Skeletal muscle cell (primary cell): Measurements from ENCODE around the gene DSCAM.
"Not testable (repeated sequence)": the region's sequence is repeated elsewhere in the genome, so short reads cannot be mapped to it uniquely, and the experiment has no call there.

Experiments used
- DNase-seq: peaks from one replicate; pipeline ENCODE4 v3.0.0-alpha.2; 2010; ENCODE audit warnings: low read depth
- H3K4me3 ChIP-seq: 2 replicates; pipeline ENCODE4 v1.5.1; 2011; ENCODE audit warnings: low read depth, mild to moderate bottlenecking, control low read depth, low read length, moderate library complexity

DSCAM gene, protein sequence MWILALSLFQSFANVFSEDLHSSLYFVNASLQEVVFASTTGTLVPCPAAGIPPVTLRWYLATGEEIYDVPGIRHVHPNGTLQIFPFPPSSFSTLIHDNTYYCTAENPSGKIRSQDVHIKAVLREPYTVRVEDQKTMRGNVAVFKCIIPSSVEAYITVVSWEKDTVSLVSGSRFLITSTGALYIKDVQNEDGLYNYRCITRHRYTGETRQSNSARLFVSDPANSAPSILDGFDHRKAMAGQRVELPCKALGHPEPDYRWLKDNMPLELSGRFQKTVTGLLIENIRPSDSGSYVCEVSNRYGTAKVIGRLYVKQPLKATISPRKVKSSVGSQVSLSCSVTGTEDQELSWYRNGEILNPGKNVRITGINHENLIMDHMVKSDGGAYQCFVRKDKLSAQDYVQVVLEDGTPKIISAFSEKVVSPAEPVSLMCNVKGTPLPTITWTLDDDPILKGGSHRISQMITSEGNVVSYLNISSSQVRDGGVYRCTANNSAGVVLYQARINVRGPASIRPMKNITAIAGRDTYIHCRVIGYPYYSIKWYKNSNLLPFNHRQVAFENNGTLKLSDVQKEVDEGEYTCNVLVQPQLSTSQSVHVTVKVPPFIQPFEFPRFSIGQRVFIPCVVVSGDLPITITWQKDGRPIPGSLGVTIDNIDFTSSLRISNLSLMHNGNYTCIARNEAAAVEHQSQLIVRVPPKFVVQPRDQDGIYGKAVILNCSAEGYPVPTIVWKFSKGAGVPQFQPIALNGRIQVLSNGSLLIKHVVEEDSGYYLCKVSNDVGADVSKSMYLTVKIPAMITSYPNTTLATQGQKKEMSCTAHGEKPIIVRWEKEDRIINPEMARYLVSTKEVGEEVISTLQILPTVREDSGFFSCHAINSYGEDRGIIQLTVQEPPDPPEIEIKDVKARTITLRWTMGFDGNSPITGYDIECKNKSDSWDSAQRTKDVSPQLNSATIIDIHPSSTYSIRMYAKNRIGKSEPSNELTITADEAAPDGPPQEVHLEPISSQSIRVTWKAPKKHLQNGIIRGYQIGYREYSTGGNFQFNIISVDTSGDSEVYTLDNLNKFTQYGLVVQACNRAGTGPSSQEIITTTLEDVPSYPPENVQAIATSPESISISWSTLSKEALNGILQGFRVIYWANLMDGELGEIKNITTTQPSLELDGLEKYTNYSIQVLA (N-terminal part only)

DNA sequence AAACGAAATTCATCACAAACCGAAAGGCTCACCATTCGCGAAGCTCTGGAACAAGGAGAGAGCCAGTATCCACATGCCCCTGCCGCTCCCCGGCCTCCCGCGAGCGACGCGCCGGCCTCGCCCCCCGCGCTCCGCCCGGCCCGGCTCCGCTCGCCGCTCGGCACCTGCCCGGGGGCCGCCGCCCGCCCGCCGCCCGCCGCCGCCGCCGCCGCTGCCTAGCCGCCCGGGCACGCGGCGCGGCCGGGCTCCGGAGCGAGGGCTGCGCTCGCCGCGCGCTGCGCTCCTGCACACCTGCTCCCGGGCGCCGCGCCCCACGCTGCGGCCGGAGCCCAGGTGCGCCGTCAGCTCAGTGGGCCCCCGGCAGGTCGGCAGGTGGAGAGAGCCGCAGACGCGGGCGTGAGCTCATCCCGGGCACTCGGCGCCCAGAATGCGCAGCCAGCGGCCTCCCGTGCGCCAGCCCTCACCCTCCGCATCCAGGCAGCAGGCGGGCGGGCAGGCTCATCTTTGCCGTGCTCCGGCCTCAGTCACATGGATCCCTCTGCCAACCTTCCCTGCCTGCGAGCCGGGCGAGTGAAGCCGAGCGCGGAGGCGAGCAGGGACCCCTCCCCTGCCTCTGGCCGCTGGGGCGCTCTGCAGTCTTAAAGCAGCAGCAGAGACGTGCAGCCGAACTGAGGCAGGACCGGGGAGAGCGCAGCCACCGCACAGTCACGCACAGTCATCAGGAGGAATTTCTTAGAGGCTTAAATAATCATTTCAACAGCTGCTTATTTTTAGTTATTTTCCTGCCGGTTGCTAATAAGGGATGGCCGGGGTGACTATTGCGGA is at the start of gene DSCAM:
DSCAM (minus strand) TSS at position 572 of the 825 bp plus-strand sequence; CDS start at position 75, 497 bp downstream.
- peak within 1 kb of the TSS; percentile 35 for H3K4me3 ChIP-seq
- DNase-seq = no peak

DNA sequence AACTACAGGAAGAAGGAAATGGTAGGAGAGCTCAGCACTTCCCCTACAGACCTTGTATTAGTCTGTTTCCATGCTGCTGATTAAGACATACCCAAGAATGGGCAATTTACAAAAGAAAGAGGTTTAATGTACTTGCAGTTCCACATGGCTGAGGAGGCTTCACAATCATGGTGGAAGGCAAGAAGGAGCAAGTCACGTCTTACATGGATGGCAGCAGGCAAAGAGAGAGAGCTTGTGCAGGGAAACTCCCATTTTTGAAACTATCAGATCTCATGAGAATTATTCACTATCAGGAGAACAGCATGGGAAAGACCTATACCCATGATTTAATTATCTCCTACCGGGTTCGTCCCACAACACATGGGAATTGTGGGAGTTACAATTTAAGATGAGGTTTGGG is 48.7 kb upstream of the DSCAM start:
- DNase-seq, H3K4me3 ChIP-seq: not testable (repeated sequence)

DNA sequence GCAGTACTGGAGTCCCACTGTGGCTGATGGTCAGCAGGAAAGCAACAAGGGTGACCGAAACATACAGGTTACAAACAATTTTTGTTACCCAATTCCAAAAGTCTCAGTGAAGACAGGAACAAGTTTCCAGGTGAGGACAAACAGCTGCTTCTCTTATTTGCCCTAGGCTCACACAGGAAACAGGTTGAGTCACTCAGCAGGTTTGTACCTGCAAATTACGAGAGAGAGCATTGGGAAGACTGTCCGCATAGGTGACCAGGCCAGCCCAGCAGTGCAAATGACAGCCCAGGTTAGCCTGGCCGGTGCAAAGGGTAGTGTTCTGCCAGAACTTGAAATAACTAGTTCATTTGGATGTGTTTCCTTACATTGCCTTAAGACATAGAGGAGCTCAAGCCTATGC is 40.0 kb upstream of the DSCAM start:
- no peak overlapping the region for H3K4me3 ChIP-seq
- no peak for DNase-seq

DNA sequence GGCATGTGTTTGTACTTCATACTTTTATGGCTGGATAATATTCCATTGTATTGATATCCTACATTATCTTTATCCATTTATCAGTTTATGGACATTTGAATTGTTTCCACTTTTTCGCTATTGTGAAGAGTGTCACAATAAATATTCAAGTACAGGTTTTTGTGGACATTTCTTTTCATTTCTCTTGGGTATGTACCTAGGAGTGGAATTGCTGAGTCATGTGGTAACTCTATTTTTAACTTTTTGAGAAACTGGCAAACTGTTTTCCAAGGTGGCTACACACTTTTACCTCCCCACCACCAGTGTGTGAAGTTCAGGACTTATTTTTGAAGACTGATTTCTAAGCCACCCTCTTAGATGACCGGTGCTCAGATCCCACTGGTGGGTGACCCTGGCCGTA is 39.0 kb upstream of the DSCAM start:
- no peak overlapping the region for H3K4me3 ChIP-seq
- no peak for DNase-seq

DNA sequence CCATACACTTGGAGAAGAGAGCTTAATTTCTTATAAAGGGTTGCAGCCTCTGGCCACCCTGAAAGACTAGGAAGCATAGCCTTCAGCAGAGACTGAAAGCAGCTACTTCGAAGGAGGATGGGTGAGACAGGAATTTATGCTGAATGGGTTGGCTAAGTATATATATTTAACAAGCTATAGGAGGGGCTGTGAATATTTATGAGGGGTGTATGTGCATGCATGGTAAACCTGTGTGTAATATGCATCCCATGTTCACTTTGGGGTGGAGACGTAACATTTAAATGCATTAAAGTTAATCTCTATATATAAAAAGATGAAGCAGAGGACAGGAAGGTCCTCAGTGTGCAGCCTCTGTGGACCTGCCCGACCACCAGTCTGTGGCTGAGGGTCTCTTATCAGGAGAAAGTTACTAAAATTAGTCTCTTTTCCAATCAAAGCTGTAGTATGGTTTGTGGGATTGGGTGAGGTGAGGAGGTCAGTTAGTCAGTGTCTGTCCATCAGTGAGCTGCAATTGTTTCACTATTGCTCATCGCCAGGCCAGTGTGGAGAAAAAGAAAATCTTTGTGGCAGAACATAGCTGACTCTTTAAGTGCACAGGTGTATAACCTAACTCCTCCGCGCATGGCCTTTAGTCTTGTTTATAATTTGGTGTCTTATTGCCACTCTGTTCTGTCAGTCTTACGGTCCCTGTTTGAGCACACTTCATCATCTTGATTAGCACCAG is 35.4 kb upstream of the DSCAM start:
- H3K4me3 ChIP-seq = no peak overlapping the region
- no peak for DNase-seq

DNA sequence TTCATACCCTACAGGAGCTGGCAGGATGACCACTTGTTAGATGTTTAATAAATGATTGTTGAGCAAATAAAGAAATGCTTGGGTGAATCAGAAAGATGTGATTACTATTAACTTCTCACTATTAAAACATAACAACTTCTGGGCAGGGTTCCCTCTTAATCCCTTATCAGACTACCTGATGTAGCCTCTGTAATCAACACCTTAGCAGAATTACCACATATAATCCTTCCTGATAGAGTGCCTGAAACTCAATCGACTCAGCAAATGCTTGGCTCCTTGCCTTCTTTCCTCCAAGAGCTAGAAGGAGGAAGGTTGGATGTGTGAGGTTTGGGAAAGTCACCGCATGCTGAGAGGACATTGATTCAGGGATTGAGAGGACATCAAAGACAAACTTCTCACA is 34.8 kb upstream of the DSCAM start:
- no peak overlapping the region for H3K4me3 ChIP-seq
- no peak for DNase-seq

DNA sequence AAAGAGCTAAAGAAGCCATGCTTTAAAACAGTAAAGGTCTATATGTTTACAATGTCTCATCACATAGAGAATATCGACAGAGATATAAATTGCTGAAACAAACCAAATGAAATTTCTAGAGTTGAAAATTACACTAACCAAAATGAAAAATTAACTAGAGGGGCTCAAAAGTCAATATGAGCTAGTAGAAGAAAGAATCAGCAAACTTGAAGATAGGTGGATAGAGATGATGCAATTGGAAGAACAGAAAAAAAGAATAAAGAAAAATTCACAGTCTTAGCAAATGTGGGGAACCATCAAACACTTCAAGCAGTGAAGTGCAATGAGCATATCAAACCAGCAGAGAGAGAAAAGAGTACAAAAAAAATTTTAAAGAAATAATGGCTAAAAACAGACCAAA is 24.1 kb upstream of the DSCAM start:
- DNase-seq = no peak
- no peak overlapping the region for H3K4me3 ChIP-seq

DNA sequence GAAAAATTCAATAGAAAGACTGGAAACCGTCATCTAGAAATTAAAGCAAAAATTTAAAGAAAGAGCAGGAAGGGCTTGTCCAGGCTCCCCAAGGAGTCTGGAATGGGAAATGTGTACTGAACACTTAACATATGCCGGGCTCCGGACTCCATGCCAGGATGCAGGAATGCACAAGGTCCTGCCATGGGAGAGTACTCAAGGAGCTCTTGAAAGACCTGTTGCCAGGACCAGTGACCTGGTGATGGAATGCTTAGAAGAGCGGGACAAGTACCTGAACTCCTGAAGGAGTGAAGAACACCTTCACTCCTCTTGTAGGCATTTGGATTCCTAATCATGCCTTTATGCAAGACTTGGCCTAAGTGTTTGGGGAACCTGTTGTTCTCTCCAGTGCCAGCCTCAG is 16.9 kb upstream of the DSCAM start:
- H3K4me3 ChIP-seq = no peak overlapping the region
- no peak for DNase-seq

DNA sequence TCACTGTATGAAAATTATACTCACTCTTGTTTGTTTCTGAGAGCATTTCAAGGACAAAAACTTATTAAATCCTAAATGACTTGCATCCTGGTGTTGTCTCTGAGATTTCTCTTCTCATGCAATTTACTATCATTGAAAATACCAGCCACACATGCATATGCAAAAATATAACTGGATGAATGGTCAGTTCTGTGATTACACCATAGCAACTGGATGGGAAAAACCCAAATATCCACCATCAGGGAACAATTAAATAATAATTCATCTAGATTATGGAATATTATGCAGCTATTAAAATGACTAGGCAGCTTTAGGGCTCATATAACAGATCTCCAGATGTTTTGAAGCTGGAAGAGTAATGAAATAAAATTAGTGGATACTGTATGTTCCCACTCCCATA is 11.6 kb upstream of the DSCAM start:
- no peak for DNase-seq
- no peak overlapping the region for H3K4me3 ChIP-seq

DNA sequence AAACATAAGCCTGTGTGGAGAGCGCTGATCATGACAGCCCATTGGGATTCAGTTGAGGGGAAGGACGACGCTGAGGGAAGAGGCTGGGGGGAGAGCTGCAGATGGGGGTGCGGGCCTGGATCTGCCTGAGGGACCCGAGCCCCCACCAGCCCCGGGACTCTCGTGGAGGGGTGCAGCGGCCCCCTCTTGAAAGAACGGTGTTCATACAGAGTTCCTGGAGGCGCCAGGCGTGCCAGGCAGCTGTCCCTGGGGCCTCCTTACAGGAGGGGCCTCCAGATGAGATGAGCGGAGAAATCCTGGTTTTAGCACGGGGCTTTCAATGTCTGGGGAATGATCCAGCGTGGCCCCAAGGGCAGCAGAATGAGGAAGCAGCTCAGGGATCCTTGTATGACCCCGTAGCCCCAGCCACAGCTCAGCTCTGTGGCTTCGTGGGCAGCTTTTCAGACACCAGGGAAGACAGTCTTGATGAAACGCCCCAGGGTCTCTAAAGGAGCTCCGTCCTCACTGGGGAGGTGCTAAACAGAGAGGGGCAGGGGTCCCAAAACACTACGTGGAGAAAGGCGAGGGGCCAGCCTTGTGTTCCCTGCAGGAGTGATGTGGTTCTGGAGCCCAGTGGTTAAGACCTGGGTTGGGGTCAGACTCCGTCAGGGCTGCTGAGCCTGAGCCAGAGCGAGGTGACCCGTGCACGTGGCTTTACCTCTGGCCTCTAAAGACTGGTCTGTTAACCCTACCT is 7.2 kb upstream of the DSCAM start:
- H3K4me3 ChIP-seq = no peak overlapping the region
- no peak for DNase-seq

DNA sequence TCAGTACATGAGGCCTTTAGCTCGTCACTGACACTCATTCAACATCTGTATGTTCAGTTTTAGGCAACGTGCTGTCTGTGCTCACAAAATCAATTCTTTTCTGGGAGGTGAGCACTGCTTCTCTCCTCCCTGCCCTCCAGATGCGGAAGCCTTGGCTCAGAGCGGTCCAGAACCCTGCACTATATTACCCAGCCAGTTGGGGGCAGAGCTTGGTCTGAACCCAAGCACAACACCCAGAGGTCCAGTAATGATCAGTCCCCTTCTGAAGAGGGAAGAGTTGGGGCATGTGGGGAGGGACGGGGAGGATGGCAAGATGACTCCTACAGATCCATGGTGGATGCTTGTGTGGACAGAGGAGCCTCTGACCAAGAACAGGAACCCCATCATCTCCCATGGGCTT is 5.6 kb upstream of the DSCAM start:
- no peak for DNase-seq
- no peak overlapping the region for H3K4me3 ChIP-seq

DNA sequence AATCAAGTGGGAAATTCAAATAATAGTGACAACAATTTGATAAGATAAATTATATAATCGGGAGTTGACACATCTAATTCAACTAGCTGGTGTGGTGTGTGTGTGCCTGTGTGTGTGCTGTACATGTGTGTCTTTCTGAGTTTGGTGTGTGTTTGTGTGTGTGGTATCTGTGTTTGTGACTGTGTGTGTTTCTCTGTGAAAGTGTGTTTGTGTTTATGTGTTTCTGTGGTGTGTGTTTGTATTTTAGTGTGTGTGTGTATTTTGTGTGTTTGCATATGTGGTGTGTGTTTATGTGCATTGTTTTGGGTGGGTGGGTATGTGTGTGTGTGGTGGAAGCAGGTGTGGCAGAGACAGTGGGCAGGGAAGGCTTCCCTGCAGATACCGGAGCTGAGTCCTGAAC is 4.8 kb upstream of the DSCAM start:
- H3K4me3 ChIP-seq = no peak overlapping the region
- no peak for DNase-seq

DNA sequence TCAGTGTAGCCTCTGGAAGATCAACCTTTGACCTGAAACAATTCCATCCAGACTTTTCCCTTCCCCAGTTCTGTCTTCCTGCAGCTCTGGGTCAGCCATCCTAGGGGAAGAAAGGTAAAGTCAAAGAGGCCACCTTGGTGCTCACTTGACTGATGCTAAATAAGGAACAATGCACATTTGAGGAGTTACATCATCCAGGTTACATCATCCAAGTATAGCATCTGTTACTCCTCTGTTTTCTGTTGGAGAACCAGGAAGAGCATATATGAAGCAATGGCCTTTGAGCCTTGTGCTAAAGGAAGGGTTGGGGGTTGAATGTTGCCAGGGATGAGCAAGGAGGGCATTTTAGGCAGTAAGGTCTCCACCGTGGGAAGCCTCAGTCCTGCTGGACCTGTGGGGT is 3.1 kb upstream of the DSCAM start:
- no peak overlapping the region for H3K4me3 ChIP-seq
- DNase-seq = no peak

DNA sequence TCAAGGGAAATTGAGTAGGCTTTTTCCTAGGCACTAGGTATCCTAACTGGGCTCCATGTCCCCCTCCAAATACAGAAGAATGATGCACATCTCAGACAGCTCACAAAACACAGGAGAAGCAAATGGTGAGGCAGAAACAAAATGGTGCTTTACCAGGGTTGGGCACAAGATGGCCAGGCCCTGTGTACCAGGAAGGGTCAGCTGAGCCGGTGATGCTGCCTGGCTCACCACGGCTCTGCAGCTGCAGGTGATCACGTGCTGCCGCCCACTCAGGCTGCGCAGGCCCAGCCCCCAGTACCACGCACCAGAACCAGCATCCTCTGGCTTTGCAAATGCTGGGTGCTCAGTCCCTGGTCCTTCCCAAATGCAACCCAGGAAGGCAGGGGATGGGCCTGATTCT is 993 bp upstream of the DSCAM start:
- no peak overlapping the region for H3K4me3 ChIP-seq
- DNase-seq = no peak

DNA sequence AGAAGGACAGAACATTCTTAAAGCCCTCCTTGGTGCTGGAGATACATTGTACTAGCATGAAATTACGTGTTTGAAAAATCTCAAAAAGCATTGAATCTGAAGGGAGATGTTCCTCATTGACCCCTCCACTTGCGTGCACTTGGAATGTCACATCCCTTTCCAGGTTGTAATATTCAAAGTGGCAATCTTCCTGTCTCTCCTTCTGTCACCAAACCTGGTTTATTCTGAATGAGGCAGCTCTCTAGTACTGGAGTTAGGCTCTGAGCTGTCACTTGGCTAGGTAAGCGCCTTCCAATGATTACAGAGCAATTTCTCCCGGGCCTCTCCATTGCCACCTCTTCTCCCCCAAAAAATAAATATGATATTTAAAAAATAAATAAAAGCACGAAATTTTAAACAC is 855 bp downstream of the DSCAM start:
- H3K4me3 ChIP-seq = peak overlapping the region; percentile 14
- DNase-seq = no peak

DNA sequence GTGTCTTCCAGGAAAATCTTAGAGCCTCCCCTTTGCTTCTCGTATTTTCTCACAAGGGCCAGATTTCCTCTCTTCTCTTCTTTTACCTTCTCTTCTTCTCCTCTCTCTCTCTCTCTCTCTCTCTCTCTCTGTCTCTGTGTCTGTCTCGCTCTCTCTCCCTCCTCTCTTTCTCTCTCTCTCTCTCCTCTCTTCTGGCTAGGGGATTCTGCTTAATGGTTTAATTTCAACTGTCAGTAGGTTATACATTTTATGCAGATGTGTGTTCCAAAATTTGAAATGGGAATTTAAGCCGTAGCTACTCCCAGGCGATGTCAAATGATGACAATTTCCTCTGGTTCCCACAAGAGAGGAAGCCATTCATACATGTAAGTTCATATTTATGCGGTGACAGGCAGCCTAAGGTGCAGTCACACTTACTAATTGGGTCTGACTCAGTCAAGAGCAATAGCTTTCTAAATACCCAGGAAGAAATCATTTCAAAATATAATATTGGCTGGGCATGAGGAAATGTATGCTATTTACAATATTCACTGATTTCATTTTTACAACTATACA is 1.4 kb downstream of the DSCAM start:
- DNase-seq = no peak
- no peak overlapping the region for H3K4me3 ChIP-seq

DNA sequence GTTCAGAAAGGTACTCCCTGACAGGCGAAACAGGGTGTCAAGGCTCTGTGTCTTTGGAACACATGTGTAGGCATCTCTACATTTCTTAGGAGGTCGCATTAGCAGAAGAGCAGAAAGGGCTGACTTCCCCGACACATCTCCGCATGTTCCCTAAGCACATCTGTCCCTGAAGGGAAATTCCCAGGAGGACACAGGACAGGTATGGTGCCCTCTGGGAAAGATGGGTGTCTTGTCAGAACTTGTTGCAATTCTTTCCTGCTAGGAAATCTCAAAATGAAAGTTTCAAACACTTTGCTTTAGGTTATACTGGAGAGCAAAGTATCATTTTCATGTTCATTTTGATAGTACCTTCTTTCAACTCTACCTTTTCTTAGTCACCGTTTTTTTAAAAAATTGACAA is 2.0 kb downstream of the DSCAM start:
- H3K4me3 ChIP-seq = no peak overlapping the region
- no peak for DNase-seq

DNA sequence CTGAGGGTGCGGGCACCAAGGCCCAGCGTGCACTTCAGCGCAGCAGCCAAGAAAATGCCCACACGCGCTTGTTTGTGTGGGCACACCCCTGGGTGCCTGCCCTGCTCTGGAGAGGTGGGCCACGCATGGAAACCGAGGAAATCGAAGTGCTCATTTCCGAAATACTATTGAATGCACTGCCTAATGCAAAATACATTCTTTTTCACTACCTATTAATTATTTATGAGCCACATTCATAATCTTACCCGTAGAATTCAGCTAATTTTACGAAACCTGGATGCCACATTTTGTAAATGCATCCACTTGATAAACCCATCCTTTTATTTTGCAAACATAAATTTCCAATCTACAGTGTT is 4.8 kb downstream of the DSCAM start:
- no peak for DNase-seq
- no peak overlapping the region for H3K4me3 ChIP-seq
